Body of pancreas (tissue), 4 donors: ENCODE measurements around the gene PDE10A. TPM values are rescaled to one million over a fixed set of nuclear protein-coding genes. Genes with fewer than 3 reads are reported as not detected.
"Not testable (repeated sequence)": the region's sequence is repeated elsewhere in the genome, so short reads cannot be mapped to it uniquely, and the experiment has no call there.

ENCODE experiments used
- ATAC-seq: fragments of 150-250 bp; one replicate; pipeline ENCODE4 v1.9.1; 2016
- DNase-seq, 4 donors: peaks; one replicate each; pipeline ENCODE4 v3.0.0-alpha.2; 2019
- H3K27ac ChIP-seq, 4 donors: fragments of 200-600 bp; sonication (generic); 1 replicate in 3 of 4; 2 replicates in 1 of 4; pipeline versions ENCODE4 v1.5.1 to v1.6.1; 2016 to 2019; ENCODE audit warnings: mild to moderate bottlenecking in 1 of 4, mixed read lengths in 1 of 4, moderate library complexity in 1 of 4
- H3K27me3 ChIP-seq, 2 donors: fragments of 200-600 bp; sonication (generic); one replicate each; pipeline ENCODE4 v1.6.0; 2016; ENCODE audit warnings: mild to moderate bottlenecking in 1 of 2
- H3K36me3 ChIP-seq, 2 donors: fragments of 200-600 bp; sonication (generic); replicated peaks in 1 of 2; 2 replicates each; pipeline ENCODE4 v1.5.1; 2016; ENCODE audit warnings: low read depth in 2 of 2; ENCODE audit not compliant: insufficient read depth in 1 of 2
- H3K4me1 ChIP-seq: fragments of 200-600 bp; sonication (generic); one replicate; pipeline ENCODE4 v1.6.0; 2016
- H3K4me3 ChIP-seq, 2 donors: fragments of 200-600 bp; sonication (generic); 1 replicate in 1 of 2; 2 replicates in 1 of 2; pipeline ENCODE4 v1.5.1; 2016 to 2019
- H3K9me3 ChIP-seq, 3 donors: fragments of 200-600 bp; sonication (generic); 1 replicate in 2 of 3; 2 replicates in 1 of 3; pipeline ENCODE4 v1.5.1; 2016
- CTCF ChIP-seq, 7 experiments: fragments of 450-650 bp in 4 of 7; fragments of 200-600 bp in 3 of 7; sonication (generic) in 3 of 7; IDR thresholded peaks; one replicate each; pipeline ENCODE4 v1.5.1; 2016 to 2019; ENCODE audit warnings: antibody characterized with exemption in 7 of 7
- POLR2A ChIP-seq, 3 donors: fragments of 450-650 bp; IDR thresholded peaks; one replicate each; pipeline ENCODE4 v1.6.1; 2016; ENCODE audit warnings: antibody characterized with exemption in 3 of 3, mild to moderate bottlenecking in 2 of 3
- WGBS, 2 donors: methylation state at CpG; one replicate each; pipeline ENCODE4 v1.1.5; 2017; 5-methylcytosine and 5-hydroxymethylcytosine counted together
- intact Hi-C: fragments of 100-400 bp; cut with DNase I; formaldehyde crosslinking; loops from one replicate; pipeline ENCODE4 v1.15.1; 2023
- total RNA-seq, 2 donors: library from RNA; depleted of rRNA; stranded (reverse); fragments of >200 nt; gene quantifications; one replicate each; pipeline ENCODE4 v1.1.0, GENCODE V29; 2016

Gene PDE10A
- total RNA-seq, 2 donors from 2014 or later, result 3.9 to 16.8 TPM

- no peaks in the 10 kb centered on the region for H3K27me3 ChIP-seq
- intact Hi-C loops, result no loop called here
- 66 to 73% methylated on average over 4 of the region's 4 CpGs for WGBS, 2 donors
- H3K9me3 ChIP-seq, result no peaks in the 10 kb centered on the region
- DNase-seq, result no peak
- H3K4me1 ChIP-seq, result no peaks in the 10 kb centered on the region
- H3K27ac ChIP-seq, result no peak overlapping the region
- no peak for ATAC-seq
- H3K36me3 ChIP-seq, result no peaks in the 10 kb centered on the region
- TF ChIP-seq CTCF (IDR thresholded peaks at IDR 0.05) (no peak), POLR2A (IDR thresholded peaks at IDR 0.05) (no peak)
- H3K4me3 ChIP-seq, result no peak overlapping the region
These were observed 44.8 kb downstream of the PDE10A start for GRCh38 chr6:165618241-165618640.

GRCh38 chr6:165617528-165617927 is 45.5 kb downstream of the PDE10A start:
- Histone ChIP-seq H3K4me3 (no peak overlapping the region), H3K27me3 (no peaks in the 10 kb centered on the region), H3K27ac (no peak overlapping the region), H3K4me1 (no peaks in the 10 kb centered on the region), H3K9me3 (no peaks in the 10 kb centered on the region), H3K36me3 (no peaks in the 10 kb centered on the region)
- intact Hi-C loops, result no loop called here
- DNase-seq, result no peak
- WGBS, 2 donors, result 35 to 37% methylated on average over 7 of the region's 7 CpGs
- no peak for TF ChIP-seq POLR2A (IDR thresholded peaks at IDR 0.05)
- TF ChIP-seq CTCF (IDR thresholded peaks at IDR 0.05), result no peak
- ATAC-seq, result peak; percentile 30

- no peaks in the 10 kb centered on the region for H3K36me3 ChIP-seq
- H3K27ac ChIP-seq, result peak overlapping the region in 1 of 4 donors; percentile 40
- ATAC-seq, result peak; percentile 48
- intact Hi-C loops, result no loop called here
- H3K27me3 ChIP-seq, result no peaks in the 10 kb centered on the region
- H3K4me3 ChIP-seq, result no peak overlapping the region
- no peaks in the 10 kb centered on the region for H3K9me3 ChIP-seq
- H3K4me1 ChIP-seq, result no peaks in the 10 kb centered on the region
- TF ChIP-seq POLR2A (IDR thresholded peaks at IDR 0.05), result no peak
- no peak for TF ChIP-seq CTCF (IDR thresholded peaks at IDR 0.05)
- WGBS, 2 donors, result 46 to 55% methylated on average over 9 of the region's 9 CpGs
- DNase-seq, result no peak
These were observed 46.9 kb downstream of the PDE10A start for GRCh38 chr6:165616116-165616515.

- no peaks in the 10 kb centered on the region for H3K9me3 ChIP-seq
- ATAC-seq (peak; percentile 52), DNase-seq (no peak)
- no peaks in the 10 kb centered on the region for H3K4me1 ChIP-seq
- 65 to 67% methylated on average over 5 of the region's 5 CpGs for WGBS, 2 donors
- peak overlapping the region in 1 of 4 donors; percentile 40 for H3K27ac ChIP-seq
- no peak overlapping the region for H3K4me3 ChIP-seq
- no peaks in the 10 kb centered on the region for H3K36me3 ChIP-seq
- TF ChIP-seq CTCF (IDR thresholded peaks at IDR 0.05), result no peak
- no peak for TF ChIP-seq POLR2A (IDR thresholded peaks at IDR 0.05)
- H3K27me3 ChIP-seq, result no peaks in the 10 kb centered on the region
- intact Hi-C loops, result no loop called here
These were observed 47.4 kb downstream of the PDE10A start for GRCh38 chr6:165615636-165616035.

GRCh38 chr6:165611294-165611693 is 51.7 kb downstream of the PDE10A start:
- WGBS, 2 donors, result 49 to 75% methylated on average over 3 of the region's 3 CpGs
- no peak for DNase-seq
- Histone ChIP-seq H3K36me3 (no peaks in the 10 kb centered on the region), H3K4me3 (no peak overlapping the region), H3K27me3 (no peaks in the 10 kb centered on the region), H3K27ac (no peak overlapping the region), H3K9me3 (no peaks in the 10 kb centered on the region), H3K4me1 (peaks cover 4% of the 10 kb centered on the region)
- TF ChIP-seq CTCF (IDR thresholded peaks at IDR 0.05) (no peak), POLR2A (IDR thresholded peaks at IDR 0.05) (no peak)
- intact Hi-C loops, result no loop called here
- no peak for ATAC-seq

- 64 to 93% methylated on average over 1 of the region's 1 CpG for WGBS, 2 donors
- H3K27ac ChIP-seq, result not testable (repeated sequence)
These were observed 54.5 kb downstream of the PDE10A start for GRCh38 chr6:165608577-165608976.

More at GRCh38 chr6:165608577-165608976, 54.5 kb downstream of the PDE10A start:
- intact Hi-C loops, H3K27me3 ChIP-seq, DNase-seq, H3K9me3 ChIP-seq, ATAC-seq, H3K4me3 ChIP-seq, H3K36me3 ChIP-seq: not testable (repeated sequence)
- peaks cover 18% of the 10 kb centered on the region for H3K4me1 ChIP-seq
